Neural progenitor cell (in vitro differentiated cells): Measurements from ENCODE around the gene SH3GL1. TPM values are rescaled to one million over a fixed set of nuclear protein-coding genes. Genes with fewer than 3 reads are reported as not detected.
A peak's percentile ranks its signal among the peaks of the same experiment; 100 is the strongest.

Experiments
- DNase-seq: peaks from one replicate; pipeline ENCODE4 v3.0.0-alpha.2; 2016; ENCODE audit warnings: low spot score
- H2AFZ ChIP-seq: fragments of 200-600 bp; sonication (generic); replicated peaks from 2 replicates; pipeline ENCODE4 v1.6.1; 2016; ENCODE audit warnings: antibody characterized with exemption
- H3F3A ChIP-seq: fragments of 200-600 bp; sonication (generic); 2 replicates; pipeline ENCODE4 v1.6.1; 2016; ENCODE audit warnings: antibody characterized with exemption, low read depth
- H3K27ac ChIP-seq: fragments of 200-600 bp; sonication (generic); 2 replicates; pipeline ENCODE4 v1.5.1; 2016; ENCODE audit warnings: mild to moderate bottlenecking
- H3K27me3 ChIP-seq: fragments of 200-600 bp; sonication (generic); 2 replicates; pipeline ENCODE4 v1.6.1; 2016; ENCODE audit warnings: mild to moderate bottlenecking, moderate library complexity
- H3K36me3 ChIP-seq: fragments of 200-600 bp; sonication (generic); 2 replicates; pipeline ENCODE4 v1.5.1; 2016
- H3K4me1 ChIP-seq: fragments of 200-600 bp; sonication (generic); 2 replicates; pipeline ENCODE4 v1.6.1; 2016; ENCODE audit warnings: mixed run types
- H3K4me2 ChIP-seq: fragments of 200-600 bp; sonication (generic); 2 replicates; pipeline ENCODE4 v1.6.1; 2016
- H3K4me3 ChIP-seq: fragments of 200-600 bp; sonication (generic); 2 replicates; pipeline ENCODE4 v1.5.1; 2016
- H3K79me2 ChIP-seq: fragments of 200-600 bp; sonication (generic); 2 replicates; pipeline ENCODE4 v1.6.1; 2016; ENCODE audit warnings: low read depth
- H3K9ac ChIP-seq: fragments of 200-600 bp; sonication (generic); 2 replicates; pipeline ENCODE4 v1.6.1; 2016
- H3K9me3 ChIP-seq: fragments of 200-600 bp; sonication (generic); 2 replicates; pipeline ENCODE4 v1.5.1; 2016; ENCODE audit warnings: low read depth
- H4K20me1 ChIP-seq: fragments of 200-600 bp; sonication (generic); 2 replicates; pipeline ENCODE4 v1.6.1; 2016; ENCODE audit warnings: low read depth
- H3K27ac Mint-ChIP-seq: 3 replicates; pipeline ENCODE4 v1.8.0; 2021; ENCODE audit warnings: mixed read lengths
- H3K27me3 Mint-ChIP-seq: 2 replicates; pipeline ENCODE4 v1.8.0; 2022; ENCODE audit warnings: low read depth, mild to moderate bottlenecking, inconsistent platforms, moderate library complexity, mixed read lengths; ENCODE audit not compliant: insufficient read depth
- H3K36me3 Mint-ChIP-seq: 3 replicates; pipeline ENCODE4 v1.8.0; 2021; ENCODE audit warnings: mixed read lengths
- H3K4me1 Mint-ChIP-seq: 3 replicates; pipeline ENCODE4 v1.8.0; 2021; ENCODE audit warnings: mixed read lengths
- H3K4me3 Mint-ChIP-seq: 3 replicates; pipeline ENCODE4 v1.8.0; 2021; ENCODE audit warnings: mild to moderate bottlenecking, moderate library complexity, mixed read lengths
- H3K9me3 Mint-ChIP-seq: 3 replicates; pipeline ENCODE4 v1.8.0; 2020; ENCODE audit warnings: mixed read lengths
- EZH2 ChIP-seq: fragments of 200-600 bp; sonication (generic); IDR thresholded peaks from 2 replicates; pipeline ENCODE4 v1.6.1; 2017; ENCODE audit warnings: antibody characterized with exemption, mild to moderate bottlenecking, moderate library complexity
- EZH2phosphoT487 ChIP-seq: fragments of 200-600 bp; sonication (generic); IDR thresholded peaks from 2 replicates; pipeline ENCODE4 v1.6.1; 2017; ENCODE audit warnings: antibody characterized with exemption
- total RNA-seq: library from RNA; depleted of rRNA; stranded (reverse); fragments of >200 nt; gene quantifications from 2 replicates; pipeline ENCODE4 v1.2.3, GENCODE V29; 2015; ENCODE audit warnings: low replicate concordance
- TF ChIP-seq, protein P1 (sequence below): fragments of 200-600 bp; sonication (generic); IDR thresholded peaks from 2 replicates; pipeline ENCODE4 v1.5.1; 2017; ENCODE audit warnings: antibody characterized with exemption, mild to moderate bottlenecking

Gene SH3GL1
- total RNA-seq, 1 donor from 2014 or later, result 25.3 TPM

DNA sequence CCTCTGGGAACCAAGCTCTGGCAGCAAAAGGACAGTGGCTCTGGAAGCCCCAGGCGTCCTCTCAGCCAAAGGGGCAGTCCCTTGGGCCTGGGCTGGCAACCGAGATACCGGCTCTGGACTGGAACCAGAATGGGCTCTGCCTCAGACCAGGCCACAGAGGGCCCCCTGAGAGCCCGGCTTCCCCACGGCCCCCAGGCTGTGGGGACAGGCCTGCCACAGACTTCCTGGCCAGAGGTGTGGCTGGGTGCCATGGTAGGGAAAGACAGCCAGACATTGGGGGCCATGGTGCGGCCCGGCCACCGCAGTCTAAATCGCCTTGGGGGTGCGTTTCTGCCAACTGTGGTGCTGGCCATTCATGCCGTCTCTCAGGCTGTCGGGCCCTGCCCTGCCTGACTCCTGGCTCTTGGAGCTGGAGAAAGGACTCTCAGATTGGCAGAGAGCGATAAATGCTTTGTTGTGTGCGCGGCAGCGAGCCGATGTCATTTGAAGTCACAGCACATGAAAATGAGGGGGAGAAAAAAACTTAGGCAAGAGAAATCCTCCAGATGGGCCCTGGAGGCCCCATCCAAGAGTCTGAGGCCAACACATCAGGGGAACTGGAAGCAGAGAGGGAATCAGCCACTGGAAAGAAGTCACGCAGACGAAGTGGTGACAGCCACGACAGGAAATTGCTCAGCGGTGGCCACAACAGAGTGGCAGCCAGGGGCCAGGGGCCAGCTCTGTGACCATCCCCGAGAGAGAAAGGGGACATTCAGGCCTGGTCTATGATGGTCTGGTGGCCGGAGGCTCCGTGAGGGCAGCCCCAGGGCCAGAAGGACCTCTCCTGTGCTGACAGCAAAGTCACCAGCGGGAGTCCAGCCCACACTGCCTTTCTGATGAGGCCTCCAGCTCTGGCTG is 26.5 kb downstream of the SH3GL1 start:
- Histone ChIP-seq H3K27me3 (no peaks in the 10 kb centered on the region), H3K4me2 (no peak overlapping the region), H2AFZ (no peak overlapping the region), H3K4me1 (peaks cover 37% of the 10 kb centered on the region), H3K4me3 (no peak overlapping the region), H3K9ac (no peak overlapping the region), H3K36me3 (no peaks in the 10 kb centered on the region), H4K20me1 (peaks cover 95% of the 10 kb centered on the region), H3K9me3 (no peaks in the 10 kb centered on the region), H3F3A (peaks cover 21% of the 10 kb centered on the region), H3K79me2 (peaks cover 51% of the 10 kb centered on the region), H3K27ac (no peak overlapping the region)
- no peak for DNase-seq
- Mint-ChIP-seq H3K27me3 (peaks cover 3% of the 10 kb centered on the region), H3K4me1 (peaks cover 39% of the 10 kb centered on the region), H3K9me3 (no peaks in the 10 kb centered on the region), H3K27ac (peak overlapping the region; percentile 65), H3K36me3 (peaks cover 2% of the 10 kb centered on the region), H3K4me3 (peak overlapping the region; percentile 5)
- TF ChIP-seq EZH2phosphoT487 (no peak), EZH2 (no peak)
- TF ChIP-seq, protein P1, sequence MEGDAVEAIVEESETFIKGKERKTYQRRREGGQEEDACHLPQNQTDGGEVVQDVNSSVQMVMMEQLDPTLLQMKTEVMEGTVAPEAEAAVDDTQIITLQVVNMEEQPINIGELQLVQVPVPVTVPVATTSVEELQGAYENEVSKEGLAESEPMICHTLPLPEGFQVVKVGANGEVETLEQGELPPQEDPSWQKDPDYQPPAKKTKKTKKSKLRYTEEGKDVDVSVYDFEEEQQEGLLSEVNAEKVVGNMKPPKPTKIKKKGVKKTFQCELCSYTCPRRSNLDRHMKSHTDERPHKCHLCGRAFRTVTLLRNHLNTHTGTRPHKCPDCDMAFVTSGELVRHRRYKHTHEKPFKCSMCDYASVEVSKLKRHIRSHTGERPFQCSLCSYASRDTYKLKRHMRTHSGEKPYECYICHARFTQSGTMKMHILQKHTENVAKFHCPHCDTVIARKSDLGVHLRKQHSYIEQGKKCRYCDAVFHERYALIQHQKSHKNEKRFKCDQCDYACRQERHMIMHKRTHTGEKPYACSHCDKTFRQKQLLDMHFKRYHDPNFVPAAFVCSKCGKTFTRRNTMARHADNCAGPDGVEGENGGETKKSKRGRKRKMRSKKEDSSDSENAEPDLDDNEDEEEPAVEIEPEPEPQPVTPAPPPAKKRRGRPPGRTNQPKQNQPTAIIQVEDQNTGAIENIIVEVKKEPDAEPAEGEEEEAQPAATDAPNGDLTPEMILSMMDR, result no peak

DNA sequence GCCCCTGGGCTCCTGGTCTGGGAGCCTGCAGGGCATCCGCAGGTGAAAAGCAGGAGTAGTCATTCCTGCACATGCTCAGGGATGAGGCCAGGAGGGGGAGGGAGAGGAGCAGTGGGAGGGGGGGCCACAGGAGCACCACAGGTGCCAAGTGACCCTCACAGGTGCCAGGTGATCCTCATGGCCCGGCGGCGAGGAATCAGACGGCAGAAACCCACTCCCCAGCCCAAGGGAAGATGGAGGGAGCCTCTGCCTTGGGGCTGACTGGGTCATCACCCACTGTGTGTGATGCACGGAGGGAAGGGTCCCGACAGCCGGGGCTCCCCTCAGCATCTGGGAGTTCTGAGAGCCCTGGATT is 27.4 kb downstream of the SH3GL1 start:
- Histone ChIP-seq H3K9ac (no peak overlapping the region), H3K36me3 (no peaks in the 10 kb centered on the region), H3K9me3 (no peaks in the 10 kb centered on the region), H3F3A (peaks cover 21% of the 10 kb centered on the region), H3K27ac (no peak overlapping the region), H3K4me1 (peaks cover 39% of the 10 kb centered on the region), H3K4me2 (no peak overlapping the region), H3K27me3 (no peaks in the 10 kb centered on the region), H4K20me1 (peaks cover 98% of the 10 kb centered on the region), H2AFZ (no peak overlapping the region), H3K4me3 (no peak overlapping the region), H3K79me2 (peaks cover 54% of the 10 kb centered on the region)
- TF ChIP-seq, protein P1, result no peak
- TF ChIP-seq EZH2phosphoT487, result no peak
- no peak for TF ChIP-seq EZH2
- no peak for DNase-seq
- Mint-ChIP-seq H3K4me3 (no peak overlapping the region), H3K36me3 (peaks cover 2% of the 10 kb centered on the region), H3K4me1 (peaks cover 43% of the 10 kb centered on the region), H3K27me3 (peaks cover 2% of the 10 kb centered on the region), H3K9me3 (no peaks in the 10 kb centered on the region), H3K27ac (no peak overlapping the region)

DNA sequence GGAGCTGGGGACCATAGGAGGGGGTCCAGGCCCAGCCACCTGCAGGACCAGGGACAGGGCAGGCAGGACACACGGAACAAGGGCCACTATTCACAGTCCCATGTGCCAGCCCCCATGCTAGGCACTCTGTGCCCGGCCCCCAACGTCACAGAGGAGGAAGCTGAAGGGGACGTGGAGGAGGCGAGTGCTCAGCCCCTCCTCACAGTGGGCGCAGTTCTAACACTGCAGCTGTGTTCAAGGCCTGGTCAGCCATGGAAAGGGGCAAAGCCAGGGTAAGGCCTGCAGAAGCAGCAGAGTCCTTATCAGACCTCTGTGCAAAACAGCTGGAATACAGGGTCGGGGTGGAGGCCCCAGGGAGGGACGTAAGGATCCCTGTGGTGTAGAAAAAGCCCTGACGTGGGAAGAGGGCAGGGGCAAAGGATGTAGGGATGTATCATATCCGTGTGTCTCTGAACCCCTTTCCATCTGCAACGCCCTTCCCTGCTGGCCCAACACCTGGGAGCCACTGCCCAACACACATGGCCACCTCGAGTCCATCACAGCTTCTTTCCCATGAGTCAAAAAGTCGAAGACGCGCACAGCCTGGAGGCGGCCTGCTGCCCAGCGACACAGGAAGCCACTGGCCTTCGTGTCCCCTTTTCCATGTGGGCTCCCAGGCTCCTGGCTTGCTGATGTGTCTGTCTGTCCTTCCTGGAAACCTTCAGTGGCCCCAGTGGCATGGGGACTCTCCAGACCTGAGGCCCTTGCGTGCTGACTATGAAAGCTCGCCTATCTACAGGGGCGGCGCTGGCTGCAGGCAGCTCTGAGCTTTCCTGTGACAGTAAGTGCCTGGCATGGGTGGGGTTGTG is 28.0 kb downstream of the SH3GL1 start:
- Histone ChIP-seq H3K4me2 (no peak overlapping the region), H3K27ac (no peak overlapping the region), H3K4me3 (no peak overlapping the region), H3K4me1 (peaks cover 39% of the 10 kb centered on the region), H3F3A (peaks cover 21% of the 10 kb centered on the region), H4K20me1 (peaks cover 98% of the 10 kb centered on the region), H3K36me3 (no peaks in the 10 kb centered on the region), H3K9ac (no peak overlapping the region), H3K79me2 (peaks cover 56% of the 10 kb centered on the region), H3K27me3 (no peaks in the 10 kb centered on the region), H3K9me3 (no peaks in the 10 kb centered on the region), H2AFZ (no peak overlapping the region)
- Mint-ChIP-seq H3K4me3 (no peak overlapping the region), H3K27me3 (peaks cover 2% of the 10 kb centered on the region), H3K27ac (no peak overlapping the region), H3K36me3 (peaks cover 2% of the 10 kb centered on the region), H3K4me1 (peaks cover 49% of the 10 kb centered on the region), H3K9me3 (no peaks in the 10 kb centered on the region)
- TF ChIP-seq EZH2phosphoT487, result no peak
- TF ChIP-seq, protein P1, result no peak
- no peak for TF ChIP-seq EZH2
- no peak for DNase-seq
